A549 (cell line): ENCODE results near the gene MPP2.

Source experiments
- CBX8 ChIP-seq: fragments of 200-600 bp; sonication (generic); IDR thresholded peaks from 2 replicates; pipeline ENCODE4 v1.6.1; 2016
- CTCF ChIP-seq: fragments of >200 bp; sonication (Bioruptor Twin); formaldehyde crosslinking; IDR thresholded peaks from 3 replicates; pipeline ENCODE4 v1.5.1; 2016
- EP300 ChIP-seq, 2 experiments: fragments of >200 bp; sonication (Bioruptor Twin); formaldehyde crosslinking; IDR thresholded peaks; 2 replicates in 1 of 2; 3 replicates in 1 of 2; pipeline ENCODE4 v1.6.1; 2016 to 2017
- NFE2L2 ChIP-seq: fragments of 150-350 bp; conservative IDR thresholded peaks from 2 replicates; pipeline ENCODE4 v1.6.1; 2014; ENCODE audit warnings: low read length
- PBX3 ChIP-seq: IDR thresholded peaks from 2 replicates; pipeline ENCODE4 v1.6.1; 2012
- PHF8 ChIP-seq: fragments of 200-600 bp; sonication (generic); IDR thresholded peaks from 2 replicates; pipeline ENCODE4 v1.6.1; 2016; ENCODE audit warnings: low read depth, mild to moderate bottlenecking, antibody characterized with exemption, moderate library complexity, borderline replicate concordance
- RAD21 ChIP-seq, 2 experiments: fragments of >200 bp in 1 of 2; sonication (Bioruptor Twin) in 1 of 2; formaldehyde crosslinking in 1 of 2; IDR thresholded peaks in 1 of 2; conservative IDR thresholded peaks in 1 of 2; 2 replicates in 1 of 2; 3 replicates in 1 of 2; pipeline ENCODE4 v1.6.1; 2012 to 2018; ENCODE audit warnings: inconsistent platforms in 1 of 2

GRCh38 chr17:43845766-43846165 is 61.6 kb downstream of the MPP2 start:
- TF ChIP-seq PBX3 (no peak), CTCF (no peak), RAD21 (conservative IDR thresholded peaks at IDR 0.05 in 1 of 2, IDR thresholded peaks at IDR 0.05 in 1 of 2) (no peak), PHF8 (no peak), CBX8 (no peak), EP300 (IDR thresholded peaks at IDR 0.05) (no peak), NFE2L2 (no peak)
